Spleen (tissue), 7 donors: ENCODE measurements around the gene DNAJC15.

ENCODE experiments used
- POLR2A ChIP-seq, 3 donors: fragments of 450-650 bp; IDR thresholded peaks; one replicate each; pipeline ENCODE4 v1.5.1; 2017; ENCODE audit warnings: antibody characterized with exemption in 3 of 3, mild to moderate bottlenecking in 1 of 3
- POLR2AphosphoS5 ChIP-seq, 3 donors: sonication (generic); formaldehyde crosslinking; IDR thresholded peaks; one replicate each; pipeline ENCODE4 v1.5.1; 2017; ENCODE audit warnings: antibody characterized with exemption in 3 of 3
- TF ChIP-seq, protein P1 (sequence below), 11 experiments: fragments of 200-600 bp in 7 of 11; fragments of 450-650 bp in 4 of 11; sonication (generic) in 4 of 11; IDR thresholded peaks in 8 of 11; conservative IDR thresholded peaks in 3 of 11; 1 replicate in 7 of 11; 2 replicates in 4 of 11; pipeline versions ENCODE4 v1.4.0 to v1.8.0; 2016 to 2021; ENCODE audit warnings: antibody characterized with exemption in 11 of 11, inconsistent platforms in 4 of 11, mild to moderate bottlenecking in 1 of 11
- donor health status: DM: no; HTN: no; CAD: no; lungs with moderate emphysema.
- donor health status: DM: no; HTN: no; CAD: no.
- donor health status: DM: no; HTN: no; CAD: no.

DNA sequence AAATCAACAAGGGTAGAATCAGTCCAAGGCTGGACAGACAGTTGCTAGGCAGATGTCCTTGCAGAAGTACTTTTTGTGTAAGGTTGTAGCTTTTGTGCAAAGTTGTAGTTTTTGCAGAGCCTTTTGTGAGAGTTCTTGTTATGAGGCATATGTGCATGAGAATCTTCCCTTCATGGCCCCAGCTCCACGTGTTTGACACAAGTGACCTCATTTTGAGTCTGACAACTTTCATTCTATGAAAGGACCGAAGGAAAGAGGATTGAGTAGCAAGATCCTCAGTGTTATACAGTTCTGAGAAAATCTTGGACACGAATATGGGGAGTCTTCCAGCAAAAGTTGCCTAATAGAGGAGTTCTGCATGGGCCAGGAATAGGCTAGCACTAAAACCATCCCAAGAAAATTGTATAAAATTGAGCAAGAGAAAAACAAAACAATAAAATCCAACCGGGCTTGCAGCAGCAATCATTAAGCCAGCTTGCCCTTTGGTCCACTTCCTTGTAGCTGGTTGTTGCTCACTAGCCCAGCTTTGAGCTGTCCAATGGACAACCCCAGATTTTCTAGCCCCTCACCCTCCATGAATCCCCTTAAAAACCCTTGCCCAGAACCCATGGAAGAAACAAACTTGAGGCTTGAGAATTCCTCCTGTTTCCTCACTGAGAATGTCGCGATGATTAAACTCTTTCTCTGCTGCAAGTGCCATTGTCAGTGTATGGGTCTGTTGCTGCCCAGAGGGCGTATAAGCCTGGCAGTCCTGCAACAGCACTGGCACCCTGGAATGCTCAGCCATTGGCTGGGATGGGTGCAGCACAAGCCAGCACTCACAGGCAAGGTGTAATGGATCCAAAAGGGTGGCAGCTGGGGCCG lies 37.8 kb upstream of the DNAJC15 start:
- TF ChIP-seq, protein P1, sequence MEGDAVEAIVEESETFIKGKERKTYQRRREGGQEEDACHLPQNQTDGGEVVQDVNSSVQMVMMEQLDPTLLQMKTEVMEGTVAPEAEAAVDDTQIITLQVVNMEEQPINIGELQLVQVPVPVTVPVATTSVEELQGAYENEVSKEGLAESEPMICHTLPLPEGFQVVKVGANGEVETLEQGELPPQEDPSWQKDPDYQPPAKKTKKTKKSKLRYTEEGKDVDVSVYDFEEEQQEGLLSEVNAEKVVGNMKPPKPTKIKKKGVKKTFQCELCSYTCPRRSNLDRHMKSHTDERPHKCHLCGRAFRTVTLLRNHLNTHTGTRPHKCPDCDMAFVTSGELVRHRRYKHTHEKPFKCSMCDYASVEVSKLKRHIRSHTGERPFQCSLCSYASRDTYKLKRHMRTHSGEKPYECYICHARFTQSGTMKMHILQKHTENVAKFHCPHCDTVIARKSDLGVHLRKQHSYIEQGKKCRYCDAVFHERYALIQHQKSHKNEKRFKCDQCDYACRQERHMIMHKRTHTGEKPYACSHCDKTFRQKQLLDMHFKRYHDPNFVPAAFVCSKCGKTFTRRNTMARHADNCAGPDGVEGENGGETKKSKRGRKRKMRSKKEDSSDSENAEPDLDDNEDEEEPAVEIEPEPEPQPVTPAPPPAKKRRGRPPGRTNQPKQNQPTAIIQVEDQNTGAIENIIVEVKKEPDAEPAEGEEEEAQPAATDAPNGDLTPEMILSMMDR (IDR thresholded peaks at IDR 0.05 in 8 of 11, conservative IDR thresholded peaks at IDR 0.05 in 3 of 11) = no peak
- no peak for TF ChIP-seq POLR2A (IDR thresholded peaks at IDR 0.05)
- TF ChIP-seq POLR2AphosphoS5 (IDR thresholded peaks at IDR 0.05) = no peak
